Smooth muscle cell (in vitro differentiated cells): ENCODE measurements around the gene NUAK1. TPM values are rescaled to one million over a fixed set of nuclear protein-coding genes. Genes with fewer than 3 reads are reported as not detected.
A peak's percentile ranks its signal among the peaks of the same experiment; 100 is the strongest.

Experiments used
- DNase-seq: peaks from one replicate; lab custom pipeline; 2025; ENCODE audit not compliant: unreplicated experiment; lab: John Stamatoyannopoulos, UW
- H2AFZ ChIP-seq: fragments of 200-600 bp; sonication (generic); 2 replicates; pipeline ENCODE4 v1.6.0; 2016; ENCODE audit warnings: antibody characterized with exemption, low read depth, mild to moderate bottlenecking
- H3F3A ChIP-seq: fragments of 200-600 bp; sonication (generic); 2 replicates; pipeline ENCODE4 v1.6.0; 2017; ENCODE audit warnings: antibody characterized with exemption, low read depth
- H3K27ac ChIP-seq: fragments of 200-600 bp; sonication (generic); 2 replicates; pipeline ENCODE4 v1.5.1; 2016; ENCODE audit warnings: low read depth, mild to moderate bottlenecking
- H3K27me3 ChIP-seq: fragments of 200-600 bp; sonication (generic); 2 replicates; pipeline ENCODE4 v1.6.1; 2016; ENCODE audit warnings: low read depth, mild to moderate bottlenecking
- H3K36me3 ChIP-seq: fragments of 200-600 bp; sonication (generic); 2 replicates; pipeline ENCODE4 v1.5.1; 2016; ENCODE audit warnings: low read depth
- H3K4me1 ChIP-seq: fragments of 200-600 bp; sonication (generic); 2 replicates; pipeline ENCODE4 v1.5.1; 2016; ENCODE audit warnings: low read depth
- H3K4me2 ChIP-seq: fragments of 200-600 bp; sonication (generic); 2 replicates; pipeline ENCODE4 v1.6.0; 2016; ENCODE audit warnings: mild to moderate bottlenecking
- H3K4me3 ChIP-seq: fragments of 200-600 bp; sonication (generic); 2 replicates; pipeline ENCODE4 v1.5.1; 2016; ENCODE audit warnings: mild to moderate bottlenecking
- H3K79me2 ChIP-seq: fragments of 200-600 bp; sonication (generic); 2 replicates; pipeline ENCODE4 v1.6.0; 2016; ENCODE audit warnings: low read depth, mild to moderate bottlenecking
- H3K9ac ChIP-seq: fragments of 200-600 bp; sonication (generic); 2 replicates; pipeline ENCODE4 v1.6.0; 2016; ENCODE audit warnings: low read depth
- H3K9me3 ChIP-seq: fragments of 200-600 bp; sonication (generic); replicated peaks from 2 replicates; pipeline ENCODE4 v1.5.1; 2016; ENCODE audit warnings: low read depth
- H4K20me1 ChIP-seq: fragments of 200-600 bp; sonication (generic); 2 replicates; pipeline ENCODE4 v1.6.0; 2016; ENCODE audit warnings: low read depth
- WGBS: methylation state at CpG from one replicate; pipeline ENCODE4 v1.1.7; 2016; ENCODE audit warnings: low lambda C conversion rate; 5-methylcytosine and 5-hydroxymethylcytosine counted together
- polyA plus RNA-seq: library from polyadenylated mRNA; unstranded; fragments of >200 nt; fragmentation: Nextera tagmentation; extraction: Ambion mirVana; gene quantifications from 2 replicates; pipeline ENCODE4 v1.2.1, GENCODE V29; 2016
- total RNA-seq: library from RNA; depleted of rRNA; stranded (reverse); fragments of >200 nt; gene quantifications from 2 replicates; pipeline ENCODE4 v1.2.3, GENCODE V29; 2014
- TF ChIP-seq, protein P1 (sequence below): fragments of 200-600 bp; sonication (generic); IDR thresholded peaks from 2 replicates; pipeline ENCODE4 v1.5.1; 2017; ENCODE audit warnings: borderline replicate concordance, mild to moderate bottlenecking, antibody characterized with exemption; ENCODE audit not compliant: insufficient read depth, poor library complexity, severe bottlenecking

Gene NUAK1
- total and polyA plus RNA-seq, 2 experiments from 2014 or later, result 35.3 to 64.2 TPM

DNA sequence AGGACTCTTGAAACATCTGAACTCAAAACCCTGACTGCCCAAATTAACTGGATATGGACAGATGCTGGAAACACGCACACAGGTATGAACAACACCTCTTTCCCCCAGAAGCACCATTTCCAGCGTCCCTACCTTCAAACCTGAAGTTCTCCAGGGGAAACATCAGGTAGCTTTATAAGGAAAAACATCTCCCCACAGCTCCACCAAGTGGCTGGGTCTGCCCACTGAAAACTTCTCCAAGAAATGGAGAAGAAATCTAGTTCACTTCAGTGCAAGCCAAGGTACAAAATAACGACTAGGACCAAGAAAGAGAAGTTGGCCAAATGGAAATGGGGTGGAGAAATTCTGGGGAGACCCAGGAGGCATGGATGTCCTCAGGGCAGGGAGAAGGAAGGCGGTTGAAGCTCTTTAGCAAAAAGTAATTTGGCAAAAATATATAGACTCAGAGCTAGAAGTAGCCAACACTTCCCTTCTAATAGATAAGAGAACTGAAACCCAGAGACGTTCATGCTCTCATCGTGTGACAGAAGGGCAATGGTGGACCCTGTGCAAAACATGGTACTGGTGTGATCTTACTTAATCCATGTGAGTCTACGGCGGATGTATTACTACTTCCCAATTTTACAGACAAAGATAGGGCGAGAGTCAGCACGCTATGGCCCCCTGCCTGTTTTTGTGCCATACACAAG is 10.5 kb upstream of the NUAK1 start:
- Histone ChIP-seq H3K4me2 (no peak overlapping the region), H2AFZ (no peak overlapping the region), H3K9me3 (no peaks in the 10 kb centered on the region), H3K4me3 (no peak overlapping the region), H3K27ac (no peak overlapping the region), H3K36me3 (no peaks in the 10 kb centered on the region), H3F3A (peaks cover 14% of the 10 kb centered on the region), H3K9ac (no peak overlapping the region), H3K4me1 (no peaks in the 10 kb centered on the region), H3K79me2 (no peaks in the 10 kb centered on the region), H4K20me1 (peaks cover 10% of the 10 kb centered on the region), H3K27me3 (no peaks in the 10 kb centered on the region)
- DNase-seq, result no peak
- TF ChIP-seq, protein P1, sequence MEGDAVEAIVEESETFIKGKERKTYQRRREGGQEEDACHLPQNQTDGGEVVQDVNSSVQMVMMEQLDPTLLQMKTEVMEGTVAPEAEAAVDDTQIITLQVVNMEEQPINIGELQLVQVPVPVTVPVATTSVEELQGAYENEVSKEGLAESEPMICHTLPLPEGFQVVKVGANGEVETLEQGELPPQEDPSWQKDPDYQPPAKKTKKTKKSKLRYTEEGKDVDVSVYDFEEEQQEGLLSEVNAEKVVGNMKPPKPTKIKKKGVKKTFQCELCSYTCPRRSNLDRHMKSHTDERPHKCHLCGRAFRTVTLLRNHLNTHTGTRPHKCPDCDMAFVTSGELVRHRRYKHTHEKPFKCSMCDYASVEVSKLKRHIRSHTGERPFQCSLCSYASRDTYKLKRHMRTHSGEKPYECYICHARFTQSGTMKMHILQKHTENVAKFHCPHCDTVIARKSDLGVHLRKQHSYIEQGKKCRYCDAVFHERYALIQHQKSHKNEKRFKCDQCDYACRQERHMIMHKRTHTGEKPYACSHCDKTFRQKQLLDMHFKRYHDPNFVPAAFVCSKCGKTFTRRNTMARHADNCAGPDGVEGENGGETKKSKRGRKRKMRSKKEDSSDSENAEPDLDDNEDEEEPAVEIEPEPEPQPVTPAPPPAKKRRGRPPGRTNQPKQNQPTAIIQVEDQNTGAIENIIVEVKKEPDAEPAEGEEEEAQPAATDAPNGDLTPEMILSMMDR, result peak; percentile 58
- 61% methylated on average over 10 of the region's 10 CpGs for WGBS

DNA sequence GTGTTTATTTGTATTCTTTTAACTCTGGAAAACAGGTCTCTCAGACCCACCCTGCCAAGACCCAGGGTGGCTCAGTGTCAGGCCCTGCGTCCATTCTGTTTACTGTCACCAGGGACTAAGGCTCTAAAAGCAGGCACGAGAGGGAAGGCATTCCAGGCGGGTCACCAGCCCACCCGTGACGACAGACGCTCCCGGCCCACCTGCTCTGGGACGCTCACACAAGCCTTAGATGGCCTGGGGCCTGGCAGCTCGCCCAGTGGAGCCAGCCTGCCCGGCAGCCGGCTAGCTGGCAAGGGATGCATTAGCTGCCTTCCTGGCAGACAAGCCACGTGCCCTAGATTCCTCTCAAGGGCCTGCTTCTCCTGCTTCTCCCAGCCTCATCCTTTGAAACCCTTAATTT is 9.2 kb upstream of the NUAK1 start:
- Histone ChIP-seq H3K27me3 (no peaks in the 10 kb centered on the region), H3K27ac (no peak overlapping the region), H3K9me3 (no peaks in the 10 kb centered on the region), H3K79me2 (peaks cover 3% of the 10 kb centered on the region), H3K4me1 (peaks cover 6% of the 10 kb centered on the region), H3K4me3 (no peak overlapping the region), H3K4me2 (no peak overlapping the region), H3K36me3 (no peaks in the 10 kb centered on the region), H2AFZ (no peak overlapping the region), H4K20me1 (peaks cover 20% of the 10 kb centered on the region), H3K9ac (no peak overlapping the region), H3F3A (peaks cover 14% of the 10 kb centered on the region)
- 91% methylated on average over 12 of the region's 12 CpGs for WGBS
- TF ChIP-seq, protein P1, result no peak
- no peak for DNase-seq

DNA sequence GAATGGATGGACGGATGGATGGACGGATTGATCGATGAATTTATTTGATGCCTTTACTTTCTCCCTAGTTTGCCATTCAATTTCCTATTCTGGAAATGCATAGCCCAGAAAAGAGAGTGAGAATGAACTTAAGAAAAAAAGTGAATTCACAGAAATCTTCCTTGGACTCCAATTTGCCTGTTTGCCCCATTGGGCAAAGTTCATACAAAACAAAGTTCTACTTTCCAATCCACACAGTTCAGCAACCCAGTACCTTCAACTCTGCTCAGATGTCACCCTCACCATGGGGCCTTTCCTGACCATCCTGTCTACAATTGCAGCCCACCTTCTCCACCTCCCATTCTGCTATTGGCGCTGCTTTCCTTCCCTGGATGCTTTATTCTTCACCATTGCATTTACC is 8.2 kb upstream of the NUAK1 start:
- Histone ChIP-seq H3K4me3 (no peak overlapping the region), H3K27ac (no peak overlapping the region), H2AFZ (no peak overlapping the region), H3K4me2 (no peak overlapping the region), H3K4me1 (peaks cover 15% of the 10 kb centered on the region), H4K20me1 (peaks cover 29% of the 10 kb centered on the region), H3K9ac (no peak overlapping the region), H3K9me3 (no peaks in the 10 kb centered on the region), H3K36me3 (no peaks in the 10 kb centered on the region), H3F3A (peaks cover 23% of the 10 kb centered on the region), H3K27me3 (no peaks in the 10 kb centered on the region), H3K79me2 (peaks cover 3% of the 10 kb centered on the region)
- DNase-seq, result no peak
- TF ChIP-seq, protein P1, result no peak
- over 99% methylated on average over 4 of the region's 4 CpGs for WGBS
